Progenitor cell of endocrine pancreas (in vitro differentiated cells): ENCODE data around the gene KCNA1. TPM values are rescaled to one million over a fixed set of nuclear protein-coding genes. Genes with fewer than 3 reads are reported as not detected.
"Not testable (repeated sequence)": the region's sequence is repeated elsewhere in the genome, so short reads cannot be mapped to it uniquely, and the experiment has no call there.

ENCODE experiments used
- DNase-seq: peaks from one replicate; pipeline ENCODE4 v3.0.0; 2021; ENCODE audit warnings: low spot score; ENCODE audit not compliant: unreplicated experiment
- H3K27ac Mint-ChIP-seq: 2 replicates; pipeline ENCODE4 v1.8.0; 2021; ENCODE audit warnings: mild to moderate bottlenecking, moderate library complexity, mixed read lengths
- H3K27me3 Mint-ChIP-seq: 2 replicates; pipeline ENCODE4 v1.8.0; 2021; ENCODE audit warnings: mixed read lengths
- H3K36me3 Mint-ChIP-seq: 2 replicates; pipeline ENCODE4 v1.8.0; 2022; ENCODE audit warnings: mixed read lengths; ENCODE audit not compliant: insufficient read depth
- H3K4me1 Mint-ChIP-seq: 2 replicates; pipeline ENCODE4 v1.8.0; 2021; ENCODE audit warnings: low read depth, mixed read lengths
- H3K4me3 Mint-ChIP-seq: 2 replicates; pipeline ENCODE4 v1.8.0; 2021; ENCODE audit warnings: low read depth, mild to moderate bottlenecking, moderate library complexity, mixed read lengths
- H3K9me3 Mint-ChIP-seq: 2 replicates; pipeline ENCODE4 v1.8.0; 2021; ENCODE audit warnings: low read depth, mixed read lengths
- total RNA-seq: library from RNA; stranded (reverse); gene quantifications from 2 replicates; pipeline ENCODE4 v1.2.1, GENCODE V29; 2021
- TF ChIP-seq, protein P1 (sequence below): fragments of 200-600 bp; sonication (generic); IDR thresholded peaks from one replicate; pipeline ENCODE4 v1.5.0; 2021; ENCODE audit warnings: antibody characterized with exemption, mild to moderate bottlenecking; ENCODE audit not compliant: unreplicated experiment

Gene KCNA1
- total RNA-seq, 1 donor from 2014 or later = not detected

DNA sequence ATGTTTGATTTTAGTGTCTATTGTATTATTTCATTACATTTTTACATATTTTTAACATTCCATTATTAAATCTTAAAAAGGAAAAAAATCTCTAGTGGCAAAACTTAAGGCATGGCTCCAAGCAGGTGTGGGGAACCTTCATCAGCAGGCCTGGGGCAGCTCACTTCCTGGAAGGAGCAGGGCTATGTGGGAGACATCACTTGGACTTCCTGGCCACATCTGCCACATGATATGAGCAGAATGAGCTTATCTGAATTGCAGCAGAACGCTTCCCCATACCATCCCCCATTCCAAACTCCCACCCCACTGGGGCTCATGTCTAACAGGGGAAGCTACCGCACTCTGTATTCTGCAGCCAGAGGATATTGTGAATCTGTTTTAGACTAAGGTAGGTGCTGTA, 35.0 kb upstream of the KCNA1 start:
- H3K27me3 Mint-ChIP-seq = peaks cover 66% of the 10 kb centered on the region
- H3K4me3 Mint-ChIP-seq = no peak overlapping the region
- TF ChIP-seq, protein P1, sequence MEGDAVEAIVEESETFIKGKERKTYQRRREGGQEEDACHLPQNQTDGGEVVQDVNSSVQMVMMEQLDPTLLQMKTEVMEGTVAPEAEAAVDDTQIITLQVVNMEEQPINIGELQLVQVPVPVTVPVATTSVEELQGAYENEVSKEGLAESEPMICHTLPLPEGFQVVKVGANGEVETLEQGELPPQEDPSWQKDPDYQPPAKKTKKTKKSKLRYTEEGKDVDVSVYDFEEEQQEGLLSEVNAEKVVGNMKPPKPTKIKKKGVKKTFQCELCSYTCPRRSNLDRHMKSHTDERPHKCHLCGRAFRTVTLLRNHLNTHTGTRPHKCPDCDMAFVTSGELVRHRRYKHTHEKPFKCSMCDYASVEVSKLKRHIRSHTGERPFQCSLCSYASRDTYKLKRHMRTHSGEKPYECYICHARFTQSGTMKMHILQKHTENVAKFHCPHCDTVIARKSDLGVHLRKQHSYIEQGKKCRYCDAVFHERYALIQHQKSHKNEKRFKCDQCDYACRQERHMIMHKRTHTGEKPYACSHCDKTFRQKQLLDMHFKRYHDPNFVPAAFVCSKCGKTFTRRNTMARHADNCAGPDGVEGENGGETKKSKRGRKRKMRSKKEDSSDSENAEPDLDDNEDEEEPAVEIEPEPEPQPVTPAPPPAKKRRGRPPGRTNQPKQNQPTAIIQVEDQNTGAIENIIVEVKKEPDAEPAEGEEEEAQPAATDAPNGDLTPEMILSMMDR = no peak
- H3K36me3 Mint-ChIP-seq = no peaks in the 10 kb centered on the region
- peaks cover 8% of the 10 kb centered on the region for H3K9me3 Mint-ChIP-seq
- H3K4me1 Mint-ChIP-seq = no peaks in the 10 kb centered on the region
- no peak for DNase-seq
- no peak overlapping the region for H3K27ac Mint-ChIP-seq

DNA sequence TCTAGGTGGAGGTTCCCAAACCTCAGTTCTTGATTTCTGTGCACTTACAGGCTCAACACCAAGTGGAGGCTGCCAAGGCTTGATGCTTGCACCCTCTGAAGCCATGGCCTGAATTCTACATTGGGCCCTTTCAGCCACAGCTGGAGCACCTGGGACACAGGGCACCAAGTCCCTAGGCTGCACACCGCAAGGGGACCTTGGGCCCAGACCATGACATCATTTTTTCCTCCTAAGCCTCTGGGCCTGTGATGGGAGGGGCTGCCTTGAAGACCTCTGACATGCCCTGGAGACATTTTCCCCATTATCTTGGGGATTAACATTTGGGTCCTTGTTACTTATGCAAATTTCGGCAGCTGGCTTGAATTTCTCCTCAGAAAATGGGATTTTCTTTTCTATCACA, 30.2 kb upstream of the KCNA1 start:
- H3K36me3 Mint-ChIP-seq, H3K4me3 Mint-ChIP-seq, H3K27ac Mint-ChIP-seq, H3K4me1 Mint-ChIP-seq, DNase-seq: not testable (repeated sequence)
- Mint-ChIP-seq H3K9me3 (peaks cover 22% of the 10 kb centered on the region), H3K27me3 (peaks cover 74% of the 10 kb centered on the region)

DNA sequence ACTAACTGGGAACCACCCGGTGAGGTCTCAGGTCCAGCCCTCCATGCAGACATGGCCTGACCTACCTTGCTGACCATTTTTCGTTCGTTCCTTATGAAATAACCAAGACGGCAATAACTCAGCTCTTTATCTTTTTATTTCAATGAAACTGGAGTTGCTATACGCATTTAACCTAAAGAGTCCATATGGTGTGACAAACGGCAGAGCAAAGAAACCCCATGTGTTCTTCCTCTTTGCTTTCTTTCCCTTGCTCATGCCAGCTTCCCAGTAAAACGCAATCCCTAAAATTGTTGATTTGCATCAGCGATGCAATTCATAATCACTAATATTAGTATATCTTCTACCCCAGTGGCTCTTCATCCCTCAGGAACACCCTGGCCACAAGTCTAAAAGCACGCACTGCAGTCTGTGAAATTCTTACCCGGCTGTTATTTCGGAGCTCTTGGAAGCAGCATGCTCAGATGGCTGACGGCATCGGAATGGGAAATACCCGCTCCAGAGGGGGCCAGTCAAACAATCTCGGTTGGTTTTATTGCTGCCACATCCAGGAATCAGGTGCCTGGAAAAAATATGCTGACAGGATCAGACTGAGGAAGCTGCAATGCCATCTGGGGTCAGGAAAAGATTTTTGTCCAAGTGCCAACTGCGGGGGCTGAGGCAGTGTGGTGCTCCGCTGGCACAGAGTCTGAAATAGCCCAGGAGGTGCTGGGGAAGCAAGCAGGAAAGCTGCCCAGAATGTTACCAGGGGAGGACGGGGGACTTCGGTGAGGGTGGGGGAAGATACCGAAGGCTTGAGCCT, 28.2 kb upstream of the KCNA1 start:
- Mint-ChIP-seq H3K27me3 (peaks cover 75% of the 10 kb centered on the region), H3K4me3 (no peak overlapping the region), H3K27ac (no peak overlapping the region), H3K4me1 (no peaks in the 10 kb centered on the region), H3K9me3 (peaks cover 22% of the 10 kb centered on the region), H3K36me3 (peaks cover 2% of the 10 kb centered on the region)
- TF ChIP-seq, protein P1 = no peak
- no peak for DNase-seq

DNA sequence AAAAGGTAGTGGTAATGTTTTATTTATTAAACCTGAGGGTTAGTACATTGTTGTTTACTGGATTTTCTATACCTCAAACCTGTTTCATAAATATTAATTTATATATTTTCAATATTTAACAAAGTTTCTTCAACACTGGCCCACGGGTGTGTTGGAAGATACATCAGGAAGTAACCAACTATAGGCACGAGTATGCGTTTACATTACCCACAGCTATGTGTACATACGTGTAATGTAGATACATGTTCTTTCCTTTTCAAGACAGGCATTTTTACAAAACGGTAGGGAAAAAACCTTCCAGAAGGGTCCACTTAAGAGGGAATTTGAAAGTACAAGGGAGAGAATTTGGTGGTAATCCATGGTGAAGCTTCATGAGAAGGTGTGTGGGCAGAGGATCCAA, 17.8 kb upstream of the KCNA1 start:
- Mint-ChIP-seq H3K36me3 (no peaks in the 10 kb centered on the region), H3K4me3 (no peak overlapping the region), H3K27ac (no peak overlapping the region), H3K4me1 (no peaks in the 10 kb centered on the region), H3K27me3 (peaks cover 81% of the 10 kb centered on the region), H3K9me3 (no peaks in the 10 kb centered on the region)
- TF ChIP-seq, protein P1 = no peak
- no peak for DNase-seq

DNA sequence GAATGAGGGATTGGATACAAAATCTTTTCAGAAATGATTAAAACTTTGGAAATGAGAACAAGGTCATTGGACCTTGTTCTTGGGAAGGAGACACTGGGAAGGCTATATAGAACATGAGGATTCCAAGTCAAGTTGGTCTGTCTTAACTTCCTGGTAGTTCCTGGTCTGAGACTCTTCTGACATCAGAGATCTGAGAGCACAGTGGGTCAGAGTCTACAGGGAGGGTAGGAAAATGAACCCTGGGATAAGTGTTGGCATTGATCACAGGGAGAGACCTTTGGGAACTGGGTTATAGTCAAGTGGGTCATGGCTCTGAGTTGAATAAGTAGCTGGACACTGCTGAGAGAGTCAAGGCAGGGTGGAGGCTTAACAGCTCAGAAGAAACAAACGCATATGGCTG, 17.3 kb upstream of the KCNA1 start:
- H3K36me3 Mint-ChIP-seq = no peaks in the 10 kb centered on the region
- H3K4me1 Mint-ChIP-seq = no peaks in the 10 kb centered on the region
- H3K27me3 Mint-ChIP-seq = peaks cover 81% of the 10 kb centered on the region
- no peak overlapping the region for H3K27ac Mint-ChIP-seq
- H3K4me3 Mint-ChIP-seq = no peak overlapping the region
- H3K9me3 Mint-ChIP-seq = no peaks in the 10 kb centered on the region
- DNase-seq = no peak
- TF ChIP-seq, protein P1 = no peak

DNA sequence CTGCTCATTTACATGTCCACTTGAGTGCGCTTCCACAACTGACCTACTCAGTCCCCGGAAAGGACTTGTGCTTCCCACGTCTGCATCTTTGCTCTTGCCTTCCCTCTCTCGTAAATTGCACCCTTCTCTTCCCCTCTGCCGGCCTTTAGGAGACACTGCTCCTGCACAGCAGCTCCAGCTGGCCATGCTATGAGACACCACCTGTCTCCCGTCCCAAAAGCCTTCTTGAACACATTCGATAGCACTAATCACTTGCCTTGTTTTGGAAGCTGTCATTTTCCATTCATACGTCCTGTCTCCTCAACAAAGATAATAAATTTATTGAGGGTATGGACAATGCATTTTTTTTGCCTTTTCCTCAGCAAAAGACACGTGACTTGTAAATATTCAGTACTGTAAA, 15.7 kb upstream of the KCNA1 start:
- no peak for DNase-seq
- TF ChIP-seq, protein P1 = no peak
- Mint-ChIP-seq H3K27ac (no peak overlapping the region), H3K9me3 (no peaks in the 10 kb centered on the region), H3K36me3 (no peaks in the 10 kb centered on the region), H3K4me1 (no peaks in the 10 kb centered on the region), H3K4me3 (no peak overlapping the region), H3K27me3 (peaks cover 71% of the 10 kb centered on the region)
